ENCODE results near the gene GPR75. TPM values are rescaled to one million over a fixed set of nuclear protein-coding genes. Genes with fewer than 3 reads are reported as not detected.

Gene GPR75
- total and polyA plus RNA-seq, 2 of the 13 experiments (the other 11 are each of a cell fraction or from before 2014, with no cell fraction given), result 3.3 to 4.1 TPM

GRCh38 chr2:53901192-53901591 is 41.4 kb upstream of the GPR75 start:
- Histone ChIP-seq H3K9ac (ENCODE audit: insufficient read depth, low read depth, low read length) (no peak overlapping the region), H3K79me2 (ENCODE audit: insufficient read depth, low read length) (no peaks in the 10 kb centered on the region), H4K20me1 (ENCODE audit: insufficient read depth, low read length) (no peaks in the 10 kb centered on the region), H3K4me1 (ENCODE audit: insufficient read depth, low read length) (peaks cover 11% of the 10 kb centered on the region), H3K27me3 (ENCODE audit: control insufficient read depth in 1 of 2, insufficient read depth in 2 of 2, low read length in 2 of 2) (no peaks in the 10 kb centered on the region), H3K36me3 (replicated peaks in 1 of 2; ENCODE audit: control insufficient read depth in 1 of 2, insufficient read depth in 2 of 2, low read length in 2 of 2) (peaks cover 32 to 90% of the 10 kb centered on the region in 2 experiments), H3K4me3 (replicated peaks in 1 of 3; ENCODE audit: insufficient read depth in 1 of 3, low read depth in 2 of 3, low read length in 3 of 3) (no peak overlapping the region), H3K27ac (ENCODE audit: extremely low read length, insufficient read depth, low read length) (no peak overlapping the region), H2AFZ (ENCODE audit: low read length) (no peak overlapping the region), H3K4me2 (ENCODE audit: low read depth, low read length) (no peak overlapping the region), H3K9me3 (ENCODE audit: low read length) (no peaks in the 10 kb centered on the region)
- 96% methylated on average over 3 of the region's 3 CpGs for WGBS (ENCODE audit: low lambda C conversion rate)
- FAIRE-seq, result no peak
- intact Hi-C loops (cut with micrococcal nuclease; ENCODE audit: unreplicated experiment) (no loop called here), in situ Hi-C loops (cut with HindIII; ENCODE audit: extremely low pct_ligation_motif_present, low pct_unique_long_range_greater_than_20kb) (no loop called here)
- TF ChIP-seq ISX (CRISPR knock-in tag; conservative IDR thresholded peaks at IDR 0.05) (no peak), MAFF (IDR thresholded peaks at IDR 0.05; ENCODE audit: low read depth, low read length) (peak; percentile 58; the same call in 1 of the 2 replicates), ZNF337 (CRISPR knock-in tag; IDR thresholded peaks at IDR 0.05; ENCODE audit: borderline replicate concordance, low read depth) (no peak), ZBTB21 (CRISPR knock-in tag; IDR thresholded peaks at IDR 0.05) (no peak), ZBED4 (CRISPR knock-in tag; IDR thresholded peaks at IDR 0.05; ENCODE audit: borderline replicate concordance) (no peak), HDAC6 (IDR thresholded peaks at IDR 0.05; ENCODE audit: low read depth, low read length) (no peak), YEATS2 (CRISPR knock-in tag; IDR thresholded peaks at IDR 0.05; ENCODE audit: borderline replicate concordance) (no peak), ZNF256 (CRISPR knock-in tag; conservative IDR thresholded peaks at IDR 0.05) (no peak), MIER2 (CRISPR knock-in tag; IDR thresholded peaks at IDR 0.05) (no peak), MYPOP (CRISPR knock-in tag; IDR thresholded peaks at IDR 0.05) (no peak), MAFK (conservative IDR thresholded peaks at IDR 0.05 in 1 of 2, IDR thresholded peaks at IDR 0.05 in 1 of 2; ENCODE audit: low read length in 2 of 2) (peak; percentile 55 to 60; a peak in 2 of 4 replicates), ZFP36L1 (CRISPR knock-in tag; IDR thresholded peaks at IDR 0.05) (no peak), ZNF160 (CRISPR knock-in tag; IDR thresholded peaks at IDR 0.05) (no peak), SIN3A (IDR thresholded peaks at IDR 0.05; ENCODE audit: borderline replicate concordance, low read depth, low read length) (no peak)
- no peak for DNase-seq (ENCODE audit: low spot score)
- ChIA-PET POLR2A (no interaction called here), CTCF (ENCODE audit: low intra/inter-chr PET ratio, low total read pairs) (no interaction called here)
- ATAC-seq, result no peak
- no TSS peak for BruUV-seq (replicated peaks)
